DOHH2 (cell line): ENCODE data around the gene CR1.

Experiments
- EZH2phosphoT487 ChIP-seq: fragments of 200-600 bp; sonication (generic); IDR thresholded peaks from 2 replicates; pipeline ENCODE4 v1.6.1; 2017; ENCODE audit warnings: borderline replicate concordance, mild to moderate bottlenecking, antibody characterized with exemption, low read length, moderate library complexity, mixed read lengths
- TF ChIP-seq, protein P1 (sequence below): fragments of 200-600 bp; sonication (generic); IDR thresholded peaks from one replicate; pipeline ENCODE4 v1.5.1; 2014; ENCODE audit warnings: antibody characterized with exemption, mild to moderate bottlenecking, low read depth, low read length; ENCODE audit not compliant: poor library complexity, severe bottlenecking

DNA sequence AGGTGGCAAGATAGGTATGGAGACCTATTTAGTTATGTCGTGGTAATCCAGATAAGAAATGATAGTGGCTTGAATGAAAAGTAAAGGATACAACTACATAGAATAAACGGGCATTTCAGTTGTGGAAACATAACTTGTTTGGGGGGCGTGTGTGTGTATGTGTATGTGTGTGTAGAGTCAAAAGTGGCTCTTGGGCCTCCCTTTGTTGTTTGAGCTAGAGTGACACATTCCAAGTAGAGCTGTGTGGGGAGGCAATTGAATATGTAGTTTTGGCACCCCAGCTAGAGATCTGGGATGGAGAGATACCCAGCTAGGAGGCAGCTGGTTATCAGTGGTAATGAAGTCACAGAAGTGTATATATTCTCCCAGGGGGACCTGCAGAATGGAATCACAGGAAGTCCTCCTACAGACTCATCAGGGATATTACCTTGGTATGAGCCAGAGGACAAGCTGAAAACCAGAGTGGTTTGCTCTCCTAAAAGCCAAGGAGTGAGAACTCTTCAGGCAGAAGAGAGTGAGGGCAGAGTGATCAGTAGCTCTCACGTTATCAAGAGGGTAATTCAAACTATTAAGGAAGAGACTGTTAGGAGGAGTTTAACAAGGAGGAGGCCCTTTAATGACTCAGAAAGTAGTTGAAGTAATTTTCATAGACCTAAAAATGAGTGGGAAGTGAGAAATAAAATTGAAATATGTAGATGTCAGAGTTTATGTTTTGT lies 154.1 kb downstream of the CR1 start:
- TF ChIP-seq, protein P1, sequence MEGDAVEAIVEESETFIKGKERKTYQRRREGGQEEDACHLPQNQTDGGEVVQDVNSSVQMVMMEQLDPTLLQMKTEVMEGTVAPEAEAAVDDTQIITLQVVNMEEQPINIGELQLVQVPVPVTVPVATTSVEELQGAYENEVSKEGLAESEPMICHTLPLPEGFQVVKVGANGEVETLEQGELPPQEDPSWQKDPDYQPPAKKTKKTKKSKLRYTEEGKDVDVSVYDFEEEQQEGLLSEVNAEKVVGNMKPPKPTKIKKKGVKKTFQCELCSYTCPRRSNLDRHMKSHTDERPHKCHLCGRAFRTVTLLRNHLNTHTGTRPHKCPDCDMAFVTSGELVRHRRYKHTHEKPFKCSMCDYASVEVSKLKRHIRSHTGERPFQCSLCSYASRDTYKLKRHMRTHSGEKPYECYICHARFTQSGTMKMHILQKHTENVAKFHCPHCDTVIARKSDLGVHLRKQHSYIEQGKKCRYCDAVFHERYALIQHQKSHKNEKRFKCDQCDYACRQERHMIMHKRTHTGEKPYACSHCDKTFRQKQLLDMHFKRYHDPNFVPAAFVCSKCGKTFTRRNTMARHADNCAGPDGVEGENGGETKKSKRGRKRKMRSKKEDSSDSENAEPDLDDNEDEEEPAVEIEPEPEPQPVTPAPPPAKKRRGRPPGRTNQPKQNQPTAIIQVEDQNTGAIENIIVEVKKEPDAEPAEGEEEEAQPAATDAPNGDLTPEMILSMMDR = no peak
- TF ChIP-seq EZH2phosphoT487 = no peak
